NOMO-1 treated with DMSO at 0.1 percent for 48 hours (cell line): ENCODE measurements around the gene TSPAN9.

Source experiments
- DNase-seq: peaks from one replicate; lab custom pipeline; 2025; ENCODE audit not compliant: unreplicated experiment; lab: John Stamatoyannopoulos, UW

Gene TSPAN9

GRCh38 chr12:3265406-3265805 lies 188.2 kb downstream of the TSPAN9 start:
- DNase-seq, result no peak

GRCh38 chr12:3266638-3267037 lies 189.5 kb downstream of the TSPAN9 start:
- DNase-seq, result no peak

GRCh38 chr12:3267690-3268089 lies 190.5 kb downstream of the TSPAN9 start:
- DNase-seq, result no peak

- no peak for DNase-seq
Observed at GRCh38 chr12:3269594-3269993, 192.4 kb downstream of the TSPAN9 start.

GRCh38 chr12:3271146-3271545 lies 194.0 kb downstream of the TSPAN9 start:
- DNase-seq, result no peak

GRCh38 chr12:3271639-3272038 lies 194.5 kb downstream of the TSPAN9 start:
- no peak for DNase-seq

GRCh38 chr12:3272958-3273357 lies 195.8 kb downstream of the TSPAN9 start:
- DNase-seq, result no peak

- no peak for DNase-seq
Observed at GRCh38 chr12:3273409-3273853, 196.3 kb downstream of the TSPAN9 start.

GRCh38 chr12:3274664-3275063 lies 197.5 kb downstream of the TSPAN9 start:
- no peak for DNase-seq

GRCh38 chr12:3275171-3276041 lies 198.2 kb downstream of the TSPAN9 start:
- DNase-seq, result peak; percentile 25

- DNase-seq, result no peak
Observed at GRCh38 chr12:3276226-3276625, 199.0 kb downstream of the TSPAN9 start.

GRCh38 chr12:3277306-3277943 lies 200.2 kb downstream of the TSPAN9 start:
- DNase-seq, result no peak

GRCh38 chr12:3278681-3279414 lies 201.7 kb downstream of the TSPAN9 start:
- DNase-seq, result no peak

GRCh38 chr12:3279415-3279780 lies 202.2 kb downstream of the TSPAN9 start:
- no peak for DNase-seq

- no peak for DNase-seq
Observed at GRCh38 chr12:3279832-3280231, 202.7 kb downstream of the TSPAN9 start.

GRCh38 chr12:3280967-3281366 lies 203.8 kb downstream of the TSPAN9 start:
- no peak for DNase-seq

- peak; percentile 1 for DNase-seq
Observed at GRCh38 chr12:3281588-3282383, 204.6 kb downstream of the TSPAN9 start.

- no peak for DNase-seq
Observed at GRCh38 chr12:3282384-3282670, 205.1 kb downstream of the TSPAN9 start.

- DNase-seq, result no peak
Observed at GRCh38 chr12:3283137-3283680, 206.0 kb downstream of the TSPAN9 start.

- DNase-seq, result no peak
Observed at GRCh38 chr12:3284405-3284804, 207.2 kb downstream of the TSPAN9 start.

GRCh38 chr12:3285570-3285969 lies 208.4 kb downstream of the TSPAN9 start:
- DNase-seq, result no peak
